NCI-H526 treated with DMSO at 0.1 percent for 48 hours (cell line): ENCODE measurements around the gene SPRING1.

Experiments
- DNase-seq: peaks from one replicate; lab custom pipeline; 2025; lab: John Stamatoyannopoulos, UW

Gene SPRING1

GRCh38 chr12:116708826-116709756, 28.8 kb downstream of the SPRING1 start:
- DNase-seq, result peak; percentile 40

- DNase-seq, result no peak
Observed at GRCh38 chr12:116707751-116708150, 30.1 kb downstream of the SPRING1 start.

- DNase-seq, result peak; percentile 16
Observed at GRCh38 chr12:116703214-116703795, 34.6 kb downstream of the SPRING1 start.

- no peak for DNase-seq
Observed at GRCh38 chr12:116701432-116701831, 36.4 kb downstream of the SPRING1 start.

GRCh38 chr12:116700066-116700465, 37.8 kb downstream of the SPRING1 start:
- DNase-seq, result no peak

DNA sequence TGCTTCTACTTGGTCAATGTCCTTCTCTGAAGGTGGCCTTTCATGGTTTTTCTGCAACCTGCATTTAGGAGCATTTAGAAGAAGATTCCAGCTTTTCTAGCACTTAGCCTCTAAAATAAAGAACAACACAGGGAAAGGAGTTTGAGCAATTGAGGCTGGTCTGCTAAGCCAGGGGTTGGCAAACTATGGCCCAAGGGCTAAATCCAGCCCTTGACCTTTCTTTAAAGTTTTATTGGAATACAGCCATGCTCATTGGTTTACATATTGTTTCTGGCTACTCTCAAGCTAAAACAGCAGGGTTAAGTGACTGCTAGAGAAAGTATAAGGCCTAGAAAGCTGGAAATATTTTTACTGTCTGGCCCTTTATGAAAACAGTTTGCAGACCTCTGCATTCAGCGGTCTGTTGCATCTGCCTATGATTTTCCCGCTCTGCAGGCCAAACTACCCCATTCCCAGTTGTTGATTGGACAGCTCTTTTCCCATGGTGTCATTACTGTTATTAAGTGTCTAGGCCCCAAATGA, 39.3 kb downstream of the SPRING1 start:
- no peak for DNase-seq

DNA sequence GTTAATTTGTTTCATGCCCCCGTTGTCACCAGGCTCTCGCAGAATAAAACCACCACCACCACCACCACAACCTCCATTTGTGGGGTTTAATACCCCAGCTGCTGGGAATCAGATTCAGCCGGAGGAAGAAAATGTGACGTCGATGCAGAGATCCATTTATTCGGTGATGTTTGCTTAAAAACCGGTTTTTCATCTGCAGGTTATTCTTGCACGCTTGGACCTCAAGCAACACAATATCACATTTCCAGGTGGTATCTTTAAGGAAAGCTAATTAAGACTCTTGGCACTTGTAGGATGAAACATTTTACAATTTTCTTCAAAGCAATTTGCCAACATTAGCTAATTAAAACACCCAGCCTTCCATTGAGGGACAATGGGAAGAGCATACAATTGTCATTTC, 39.8 kb downstream of the SPRING1 start:
- DNase-seq, result peak; percentile 73

- DNase-seq, result peak; percentile 70
Observed at GRCh38 chr12:116697716-116698115, 40.2 kb downstream of the SPRING1 start.

DNA sequence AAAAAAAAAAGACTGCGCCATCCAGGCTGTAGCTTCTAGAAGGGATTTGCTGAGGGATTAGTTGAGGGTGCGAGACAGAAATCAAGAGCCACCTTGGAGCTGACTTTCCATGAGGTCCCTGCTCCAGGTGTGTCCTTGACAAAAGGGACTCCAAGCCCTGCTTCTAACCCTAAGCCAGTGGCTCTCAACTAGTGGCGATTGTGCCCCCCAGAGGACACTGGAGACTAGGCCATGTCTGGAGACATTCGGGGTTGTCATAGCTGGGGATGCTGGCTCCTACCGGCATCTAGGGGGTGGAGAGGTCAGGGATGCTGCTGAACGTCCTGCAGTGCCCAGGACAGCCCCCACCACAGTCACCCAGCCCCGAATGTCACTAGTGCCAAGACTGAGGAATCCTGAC, 40.6 kb downstream of the SPRING1 start:
- DNase-seq, result peak; percentile 24

DNA sequence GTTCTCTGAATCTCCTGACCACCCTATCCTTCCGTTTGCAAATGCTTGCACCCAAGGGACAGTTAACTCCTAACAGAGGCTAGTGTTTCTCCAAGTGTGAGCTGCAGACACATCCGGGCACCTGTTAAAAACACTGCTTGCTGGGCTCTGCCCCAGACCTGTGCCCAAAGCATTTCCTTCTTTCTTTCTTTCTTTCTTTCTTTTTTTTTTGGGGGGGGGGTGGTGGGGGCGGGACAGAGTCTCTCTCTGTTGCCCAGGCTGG, 42.5 kb downstream of the SPRING1 start:
- DNase-seq, result peak; percentile 7

GRCh38 chr12:116694653-116695463, 43.0 kb downstream of the SPRING1 start:
- DNase-seq, result no peak

DNA sequence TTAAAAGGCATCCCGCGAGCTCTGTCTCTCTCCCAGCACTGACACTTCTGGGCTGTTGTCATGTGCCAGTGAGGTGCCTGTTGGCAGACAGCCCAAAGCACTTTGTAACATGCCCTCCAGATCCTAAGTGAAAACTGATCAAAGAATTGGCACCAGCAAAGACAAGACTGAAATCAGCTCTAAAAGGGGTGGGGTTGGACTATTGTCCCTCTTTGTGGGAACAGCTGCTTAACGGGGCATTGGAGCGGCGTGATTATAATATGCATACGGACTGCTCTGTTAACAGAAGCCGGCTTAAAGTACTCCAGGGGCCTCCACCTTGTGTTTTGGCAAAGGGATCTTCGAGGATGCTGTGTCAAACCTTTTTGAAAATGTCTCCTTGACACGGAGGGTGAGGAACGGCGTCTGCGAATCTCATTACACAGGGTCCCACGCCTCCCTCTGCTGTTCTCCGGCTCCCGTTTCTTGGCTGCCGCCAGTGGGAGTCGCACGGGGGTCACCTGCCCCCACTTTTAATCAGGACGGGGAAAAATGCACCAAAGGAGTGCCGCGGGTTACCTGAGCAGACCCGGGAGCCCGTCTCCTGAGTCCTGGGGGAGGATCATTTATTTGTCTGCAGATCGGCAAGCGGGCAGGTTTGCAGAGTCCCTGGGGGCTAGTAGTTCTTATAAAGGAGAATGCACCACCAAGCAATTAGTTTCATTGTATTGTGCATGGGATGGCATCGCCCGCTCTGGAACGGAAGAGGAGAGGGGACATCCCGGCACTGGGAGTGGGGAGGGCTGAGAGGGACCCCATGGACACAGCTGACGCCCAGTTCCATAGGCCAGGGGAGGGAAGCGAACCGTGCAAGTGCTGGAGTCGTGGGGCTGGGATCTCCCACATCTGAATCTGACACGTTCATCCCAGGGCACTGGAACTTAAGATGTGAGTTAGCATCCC, 44.3 kb downstream of the SPRING1 start:
- peak; percentile 7 for DNase-seq

DNA sequence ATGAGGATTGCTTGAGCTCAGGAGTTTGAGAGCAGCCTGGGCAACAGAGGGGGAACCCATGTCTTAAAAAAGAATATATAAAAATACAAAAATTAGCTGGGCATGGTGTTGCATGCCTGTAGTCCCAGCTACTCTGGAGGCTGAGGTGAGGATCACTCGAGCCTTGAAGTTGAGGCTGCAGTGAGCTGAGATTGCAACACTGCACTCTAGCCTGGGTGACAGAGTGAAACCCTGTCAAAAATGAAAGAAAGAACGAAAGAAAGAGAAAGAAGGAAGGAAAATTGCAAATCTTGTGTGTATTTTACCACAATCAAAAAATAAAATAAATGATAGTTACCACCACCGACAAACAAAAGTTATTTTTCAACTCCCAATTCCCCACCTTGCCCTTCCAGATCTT, 45.3 kb downstream of the SPRING1 start:
- no peak for DNase-seq

- DNase-seq, result no peak
Observed at GRCh38 chr12:116691636-116692035, 46.2 kb downstream of the SPRING1 start.

DNA sequence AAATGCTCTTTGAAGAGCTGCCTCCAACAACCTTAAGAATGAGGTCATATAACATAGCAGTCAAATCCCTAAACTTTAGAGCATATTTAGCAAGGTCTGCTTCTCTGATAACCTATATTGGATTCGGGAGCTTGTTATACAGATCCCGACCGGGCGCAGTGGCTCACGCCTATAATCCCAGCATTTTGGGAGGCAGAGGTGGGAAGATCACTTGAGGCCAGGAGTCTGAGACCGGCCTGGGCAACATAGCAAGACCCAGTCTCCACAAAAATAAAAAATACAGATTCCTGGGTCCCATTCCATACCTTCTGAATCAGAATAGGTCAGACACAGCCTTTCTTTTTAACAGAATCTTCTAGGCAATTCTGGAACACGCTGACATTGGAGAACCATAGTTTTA, 46.7 kb downstream of the SPRING1 start:
- DNase-seq, result no peak

GRCh38 chr12:116689979-116690744, 47.7 kb downstream of the SPRING1 start:
- DNase-seq, result no peak

DNA sequence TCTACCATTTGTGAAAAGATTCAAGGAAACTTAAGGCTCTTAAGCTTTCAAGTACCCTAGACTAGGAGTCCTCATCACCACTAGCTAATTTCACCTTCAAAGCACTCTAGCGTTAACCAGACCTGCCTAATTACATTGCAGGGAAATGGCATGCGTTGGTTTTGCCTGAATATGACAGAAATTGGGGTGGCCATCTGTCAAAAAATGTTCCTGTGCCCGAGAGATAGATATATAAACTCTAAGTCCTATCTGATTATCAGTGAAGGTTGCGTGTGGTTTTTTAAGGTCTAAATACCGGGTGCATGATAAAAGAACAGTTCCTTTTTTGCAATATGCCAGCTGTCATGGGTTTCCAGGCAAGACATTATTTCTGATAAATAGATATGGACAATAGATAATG, 48.3 kb downstream of the SPRING1 start:
- DNase-seq, result no peak
